ENCODE results near the gene SRF.
A peak's percentile ranks its signal among the peaks of the same experiment; 100 is the strongest.
"Not testable (repeated sequence)": the region's sequence is repeated elsewhere in the genome, so short reads cannot be mapped to it uniquely, and the experiment has no call there.

SRF gene

GRCh38 chr6:43170931-43171706 is at the start of gene SRF:
Gene SRF (plus strand): TSS chr6:43171269. CDS start chr6:43171657, 388 bp downstream.
- peaks cover 52% of the 10 kb centered on the region for H3K4me1 Mint-ChIP-seq
- H3K9me3 Mint-ChIP-seq = no peaks in the 10 kb centered on the region
- peak within 1 kb of the TSS; percentile 95 to 96 for H3K27ac Mint-ChIP-seq
- peak; percentile 99 for DNase-seq
- no peaks in the 10 kb centered on the region for H3K27me3 Mint-ChIP-seq
- peak; percentile 80 for ATAC-seq
- peak within 1 kb of the TSS; percentile 91 to 95 for H3K4me3 Mint-ChIP-seq

GRCh38 chr6:43122146-43122545 is 48.9 kb upstream of the SRF start:
- Mint-ChIP-seq H3K4me3 (no peak overlapping the region), H3K9me3 (no peaks in the 10 kb centered on the region), H3K27me3 (no peaks in the 10 kb centered on the region), H3K4me1 (no peaks in the 10 kb centered on the region), H3K27ac (no peak overlapping the region)
- DNase-seq = no peak
- no peak for ATAC-seq

GRCh38 chr6:43123461-43124314 is 47.4 kb upstream of the SRF start:
- no peaks in the 10 kb centered on the region for H3K9me3 Mint-ChIP-seq
- DNase-seq = no peak
- H3K4me3 Mint-ChIP-seq = no peak overlapping the region
- ATAC-seq = no peak
- no peaks in the 10 kb centered on the region for H3K27me3 Mint-ChIP-seq
- no peaks in the 10 kb centered on the region for H3K4me1 Mint-ChIP-seq
- no peak overlapping the region for H3K27ac Mint-ChIP-seq

- H3K9me3 Mint-ChIP-seq = no peaks in the 10 kb centered on the region
- DNase-seq = no peak
- no peak overlapping the region for H3K4me3 Mint-ChIP-seq
- H3K4me1 Mint-ChIP-seq = no peaks in the 10 kb centered on the region
- H3K27ac Mint-ChIP-seq = no peak overlapping the region
- no peak for ATAC-seq
- no peaks in the 10 kb centered on the region for H3K27me3 Mint-ChIP-seq
Measured at GRCh38 chr6:43124481-43124880, 46.6 kb upstream of the SRF start.

DNA sequence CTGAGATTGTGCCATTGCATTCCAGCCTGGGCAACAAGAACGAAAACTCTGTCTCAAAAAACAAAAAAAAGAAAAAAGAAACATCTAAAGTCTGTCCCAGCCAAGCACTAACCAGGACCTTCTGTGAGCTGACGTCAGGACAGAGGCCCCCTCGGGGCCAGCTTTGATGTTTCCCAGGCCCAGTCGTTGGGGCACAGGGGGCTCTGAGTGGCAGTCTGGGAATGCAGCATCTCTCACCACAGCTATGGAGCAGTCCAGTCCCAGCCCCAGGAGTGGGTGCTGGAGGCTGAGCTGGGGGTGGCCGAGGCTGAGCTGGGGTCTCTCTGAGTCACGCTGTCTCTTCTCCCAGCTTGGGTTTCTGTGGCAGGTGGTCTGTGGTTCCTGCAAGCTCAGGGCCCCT is 46.0 kb upstream of the SRF start:
- no peaks in the 10 kb centered on the region for H3K9me3 Mint-ChIP-seq
- no peaks in the 10 kb centered on the region for H3K4me1 Mint-ChIP-seq
- no peak for DNase-seq
- no peak overlapping the region for H3K27ac Mint-ChIP-seq
- no peak for ATAC-seq
- no peaks in the 10 kb centered on the region for H3K27me3 Mint-ChIP-seq
- H3K4me3 Mint-ChIP-seq = no peak overlapping the region

GRCh38 chr6:43125555-43125954 is 45.5 kb upstream of the SRF start:
- Mint-ChIP-seq H3K27ac (no peak overlapping the region), H3K27me3 (no peaks in the 10 kb centered on the region), H3K4me1 (no peaks in the 10 kb centered on the region), H3K4me3 (no peak overlapping the region), H3K9me3 (no peaks in the 10 kb centered on the region)
- ATAC-seq (no peak), DNase-seq (no peak)

DNA sequence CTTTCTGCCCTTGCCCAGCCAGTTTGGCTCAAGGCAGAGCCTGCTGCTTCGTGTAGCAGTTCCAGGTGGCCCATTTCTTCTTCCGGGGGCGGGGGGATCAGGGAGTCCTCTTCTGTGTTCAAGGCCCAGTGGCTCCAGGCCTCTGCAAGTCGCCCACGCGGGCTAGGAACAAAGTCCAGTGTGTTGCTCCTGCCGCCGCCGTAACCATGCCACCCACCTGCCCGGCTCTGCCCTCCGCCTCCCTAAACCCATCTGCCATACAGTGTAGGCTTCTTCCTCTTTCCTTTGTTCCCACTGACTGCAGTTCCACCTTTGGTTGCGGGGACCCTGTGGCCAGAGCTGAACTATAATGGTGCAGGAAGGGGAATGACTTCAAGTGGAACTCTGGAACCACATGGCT is 43.9 kb upstream of the SRF start:
- Mint-ChIP-seq H3K27me3 (no peaks in the 10 kb centered on the region), H3K4me3 (no peak overlapping the region), H3K4me1 (no peaks in the 10 kb centered on the region), H3K27ac (no peak overlapping the region), H3K9me3 (no peaks in the 10 kb centered on the region)
- DNase-seq (no peak), ATAC-seq (no peak)

DNA sequence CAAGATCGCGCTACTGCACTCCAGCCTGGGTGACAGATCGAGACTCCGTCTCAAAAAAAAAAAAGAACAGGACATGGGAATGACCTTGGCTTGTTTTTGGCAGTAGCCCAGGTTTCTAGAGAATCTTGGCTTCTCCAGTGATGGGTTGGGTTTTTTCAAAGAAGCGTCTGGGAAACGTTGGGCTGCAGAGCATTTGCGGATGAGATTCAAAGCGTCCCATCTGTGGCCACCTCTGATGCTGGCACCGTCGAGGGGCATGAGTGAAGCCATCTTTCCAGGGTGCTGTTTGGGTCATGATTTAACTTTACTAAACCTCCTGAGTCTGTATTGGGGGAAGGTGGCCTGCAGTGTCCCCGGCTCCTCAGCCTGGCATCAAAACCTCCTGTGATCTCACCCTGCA is 43.2 kb upstream of the SRF start:
- no peaks in the 10 kb centered on the region for H3K9me3 Mint-ChIP-seq
- no peaks in the 10 kb centered on the region for H3K4me1 Mint-ChIP-seq
- no peak for DNase-seq
- no peak overlapping the region for H3K4me3 Mint-ChIP-seq
- no peaks in the 10 kb centered on the region for H3K27me3 Mint-ChIP-seq
- ATAC-seq = no peak
- no peak overlapping the region for H3K27ac Mint-ChIP-seq

DNA sequence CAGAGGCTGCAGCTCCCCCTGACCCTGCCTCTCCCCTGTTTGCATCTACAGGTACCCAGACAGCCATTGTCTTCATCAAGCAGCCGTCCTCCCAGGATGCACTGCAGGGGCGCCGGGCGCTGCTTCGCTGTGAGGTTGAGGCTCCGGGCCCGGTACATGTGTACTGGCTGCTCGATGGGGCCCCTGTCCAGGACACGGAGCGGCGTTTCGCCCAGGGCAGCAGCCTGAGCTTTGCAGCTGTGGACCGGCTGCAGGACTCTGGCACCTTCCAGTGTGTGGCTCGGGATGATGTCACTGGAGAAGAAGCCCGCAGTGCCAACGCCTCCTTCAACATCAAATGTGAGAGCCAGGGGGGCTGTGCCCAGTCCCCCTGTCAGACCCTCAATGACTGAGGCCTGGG is 42.1 kb upstream of the SRF start:
- Mint-ChIP-seq H3K9me3 (no peaks in the 10 kb centered on the region), H3K27me3 (no peaks in the 10 kb centered on the region)
- no peak for DNase-seq

DNA sequence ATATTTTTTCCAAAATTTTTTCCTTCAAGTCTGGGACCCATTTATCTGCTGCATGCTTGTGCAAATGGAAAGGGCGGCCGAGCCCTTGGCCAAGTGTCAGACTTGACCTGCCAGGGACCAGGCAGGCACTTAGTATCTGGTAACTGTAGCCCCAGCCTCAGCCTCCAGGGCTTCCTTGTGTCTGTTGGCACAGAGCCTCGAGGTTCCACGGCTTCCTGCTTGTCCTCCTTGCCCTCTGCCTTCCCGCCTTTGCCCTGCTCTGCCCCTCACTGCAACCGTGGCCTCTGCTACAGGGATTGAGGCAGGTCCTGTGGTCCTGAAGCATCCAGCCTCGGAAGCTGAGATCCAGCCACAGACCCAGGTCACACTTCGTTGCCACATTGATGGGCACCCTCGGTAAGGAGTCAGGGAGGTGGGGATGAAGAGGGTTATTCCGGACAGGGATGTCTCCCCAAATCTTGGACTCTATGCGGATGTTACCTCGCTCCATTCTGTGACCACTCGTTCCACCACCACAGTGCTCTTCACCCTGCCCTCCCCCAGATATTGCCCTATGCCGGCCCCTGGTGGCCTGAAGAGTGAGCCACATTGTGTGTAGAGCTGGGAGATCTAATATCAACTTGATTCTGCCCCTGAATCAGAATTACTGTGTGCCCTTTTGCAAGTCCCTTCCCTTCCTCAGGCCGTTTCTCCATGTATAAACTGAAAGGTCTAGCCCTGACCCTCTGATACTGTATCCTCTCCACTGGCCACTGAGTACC is 41.5 kb upstream of the SRF start:
- H3K4me1 Mint-ChIP-seq = no peaks in the 10 kb centered on the region
- H3K9me3 Mint-ChIP-seq = no peaks in the 10 kb centered on the region
- no peak overlapping the region for H3K27ac Mint-ChIP-seq
- DNase-seq = peak in 1 of 2 donors; percentile 20
- H3K27me3 Mint-ChIP-seq = no peaks in the 10 kb centered on the region
- ATAC-seq = peak; percentile 64
- no peak overlapping the region for H3K4me3 Mint-ChIP-seq

More for the DNA sequence above, 42.1 kb upstream of the SRF start:
- Mint-ChIP-seq H3K4me1 (no peaks in the 10 kb centered on the region), H3K4me3 (no peak overlapping the region), H3K27ac (no peak overlapping the region)
- no peak for ATAC-seq

GRCh38 chr6:43130429-43130828 is 40.6 kb upstream of the SRF start:
- Mint-ChIP-seq H3K4me1 (no peaks in the 10 kb centered on the region), H3K4me3 (no peak overlapping the region), H3K27me3 (no peaks in the 10 kb centered on the region), H3K9me3 (no peaks in the 10 kb centered on the region), H3K27ac (peak overlapping the region in 1 of 2 donors; percentile 69)
- no peak for DNase-seq
- no peak for ATAC-seq

GRCh38 chr6:43131379-43131778 is 39.7 kb upstream of the SRF start:
- H3K9me3 Mint-ChIP-seq, H3K4me3 Mint-ChIP-seq, H3K27me3 Mint-ChIP-seq, H3K4me1 Mint-ChIP-seq, DNase-seq, ATAC-seq: not testable (repeated sequence)
- H3K27ac Mint-ChIP-seq = peak overlapping the region in 1 of 2 donors; percentile 4

DNA sequence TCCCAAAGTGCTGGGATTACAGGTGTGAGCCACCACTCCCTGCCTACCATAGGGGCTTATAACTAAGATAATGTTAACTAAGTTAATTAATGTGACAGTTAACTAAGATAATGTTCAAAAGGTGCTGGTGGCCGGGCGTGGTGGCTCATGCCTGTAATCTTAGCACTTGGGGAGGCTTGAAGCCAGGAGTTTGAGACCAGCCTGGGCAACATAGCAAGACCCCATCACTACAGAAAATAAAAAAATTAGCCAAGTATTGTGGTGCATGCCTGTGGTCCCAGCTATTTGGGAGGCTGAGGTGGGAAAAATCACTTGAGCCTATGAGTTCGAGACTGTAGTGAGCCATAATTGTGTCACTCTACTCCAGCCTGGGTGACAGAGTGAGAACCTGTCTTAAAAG is 32.8 kb upstream of the SRF start:
- ATAC-seq = no peak
- Mint-ChIP-seq H3K4me3 (no peak overlapping the region), H3K27me3 (no peaks in the 10 kb centered on the region), H3K27ac (no peak overlapping the region), H3K4me1 (peaks cover 19% of the 10 kb centered on the region), H3K9me3 (no peaks in the 10 kb centered on the region)
- DNase-seq = no peak

DNA sequence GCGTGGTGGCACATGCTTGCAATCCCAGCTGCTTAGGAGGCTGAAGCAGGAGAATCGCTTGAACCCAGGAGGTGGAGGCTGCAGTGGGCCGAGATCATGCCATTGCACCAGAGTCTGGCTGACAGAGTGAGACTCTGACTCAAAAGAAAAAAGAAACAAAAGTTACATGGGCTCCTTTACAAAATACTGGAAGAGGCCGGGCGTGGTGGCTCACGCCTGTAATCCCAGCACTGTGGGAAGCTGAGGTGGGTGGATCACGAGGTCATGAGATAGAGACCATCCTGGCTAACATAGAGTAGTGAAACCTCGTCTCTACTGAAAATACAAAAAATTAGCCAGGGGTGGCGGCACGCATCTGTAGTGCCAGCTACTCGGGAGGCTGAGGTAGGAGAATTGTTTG is 31.1 kb upstream of the SRF start:
- not testable (repeated sequence) for ATAC-seq, H3K27me3 Mint-ChIP-seq, H3K9me3 Mint-ChIP-seq, H3K4me3 Mint-ChIP-seq, DNase-seq
- peak overlapping the region in 1 of 2 donors; percentile 48 for H3K27ac Mint-ChIP-seq
- peaks cover 30% of the 10 kb centered on the region for H3K4me1 Mint-ChIP-seq

DNA sequence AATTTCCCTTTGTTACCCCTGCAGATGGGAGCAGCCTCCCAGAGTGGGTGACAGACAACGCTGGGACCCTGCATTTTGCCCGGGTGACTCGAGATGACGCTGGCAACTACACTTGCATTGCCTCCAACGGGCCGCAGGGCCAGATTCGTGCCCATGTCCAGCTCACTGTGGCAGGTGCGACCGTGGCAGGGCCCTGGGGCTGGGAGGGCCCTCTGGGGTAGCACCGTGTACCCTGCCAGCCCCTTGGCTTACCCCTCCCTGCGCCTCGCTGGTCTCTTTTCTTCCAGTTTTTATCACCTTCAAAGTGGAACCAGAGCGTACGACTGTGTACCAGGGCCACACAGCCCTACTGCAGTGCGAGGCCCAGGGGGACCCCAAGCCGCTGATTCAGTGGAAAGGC is 29.4 kb upstream of the SRF start:
- Mint-ChIP-seq H3K4me1 (peaks cover 32% of the 10 kb centered on the region), H3K27me3 (no peaks in the 10 kb centered on the region), H3K9me3 (no peaks in the 10 kb centered on the region), H3K27ac (peak overlapping the region; percentile 97 to 98), H3K4me3 (peak overlapping the region; percentile 78 to 86)
- ATAC-seq (peak; percentile 8), DNase-seq (no peak)

All from stimulated activated naive CD8-positive, alpha-beta T cell treated with anti-CD3 and anti-CD28 coated beads, Interleukin-15, amount 100 ng/mL, for 72 hours (primary cell).